GM10248 (cell line): Measurements from ENCODE around the gene PRKAR1A.

Experiments
- CTCF ChIA-PET: fragments of 300-600 bp; sonication (Branson Sonifier 250); formaldehyde crosslinking; extraction: SDS; loops from one replicate; lab custom pipeline; 2021; ENCODE audit warnings: antibody characterized with exemption; lab: Yijun Ruan, JAX
- POLR2A ChIA-PET: fragments of 350-650 bp; sonication (Branson Sonifier 250); formaldehyde crosslinking; extraction: SDS; loops from one replicate; lab custom pipeline; 2020; ENCODE audit warnings: antibody characterized with exemption; lab: Yijun Ruan, JAX
- DNase-seq: peaks from one replicate; pipeline ENCODE4 v3.0.0; 2012; ENCODE audit errors: extremely low spot score
- TF ChIP-seq, protein P1 (sequence below): IDR thresholded peaks from 2 replicates; pipeline ENCODE4 v1.5.1; 2012; ENCODE audit warnings: mild to moderate bottlenecking, low read depth; ENCODE audit errors: extremely low read depth, missing control alignments, control extremely low read depth

PRKAR1A gene

DNA sequence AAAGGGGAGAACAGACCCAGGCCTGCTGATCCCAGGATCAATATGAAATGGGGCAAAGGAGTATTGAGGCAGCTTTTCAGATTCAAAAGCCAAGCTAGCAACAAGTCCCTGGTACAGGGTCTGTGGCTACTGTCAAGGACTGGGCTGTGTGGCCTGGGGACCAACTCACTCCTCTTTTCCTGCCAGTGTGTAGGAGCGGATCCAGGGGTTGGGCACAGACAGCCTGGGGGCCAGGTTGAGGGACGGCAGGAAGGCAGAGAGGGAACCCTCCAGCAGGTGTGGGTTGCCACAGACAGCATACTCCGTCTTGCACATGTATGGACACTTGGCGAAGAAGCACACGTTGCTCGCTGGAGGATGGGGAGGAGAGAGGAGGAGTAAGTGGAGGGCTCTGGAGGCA, 29.6 kb downstream of the PRKAR1A start:
- no peak for DNase-seq
- TF ChIP-seq, protein P1, sequence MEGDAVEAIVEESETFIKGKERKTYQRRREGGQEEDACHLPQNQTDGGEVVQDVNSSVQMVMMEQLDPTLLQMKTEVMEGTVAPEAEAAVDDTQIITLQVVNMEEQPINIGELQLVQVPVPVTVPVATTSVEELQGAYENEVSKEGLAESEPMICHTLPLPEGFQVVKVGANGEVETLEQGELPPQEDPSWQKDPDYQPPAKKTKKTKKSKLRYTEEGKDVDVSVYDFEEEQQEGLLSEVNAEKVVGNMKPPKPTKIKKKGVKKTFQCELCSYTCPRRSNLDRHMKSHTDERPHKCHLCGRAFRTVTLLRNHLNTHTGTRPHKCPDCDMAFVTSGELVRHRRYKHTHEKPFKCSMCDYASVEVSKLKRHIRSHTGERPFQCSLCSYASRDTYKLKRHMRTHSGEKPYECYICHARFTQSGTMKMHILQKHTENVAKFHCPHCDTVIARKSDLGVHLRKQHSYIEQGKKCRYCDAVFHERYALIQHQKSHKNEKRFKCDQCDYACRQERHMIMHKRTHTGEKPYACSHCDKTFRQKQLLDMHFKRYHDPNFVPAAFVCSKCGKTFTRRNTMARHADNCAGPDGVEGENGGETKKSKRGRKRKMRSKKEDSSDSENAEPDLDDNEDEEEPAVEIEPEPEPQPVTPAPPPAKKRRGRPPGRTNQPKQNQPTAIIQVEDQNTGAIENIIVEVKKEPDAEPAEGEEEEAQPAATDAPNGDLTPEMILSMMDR = no peak
- CTCF ChIA-PET = interaction anchor here (1.2 kb wide), 1 partner anchor 16 kb away, joined by 3 read pairs; no protein-coding TSS in a partner anchor
- POLR2A ChIA-PET = interaction anchor here (0.6 to 1.3 kb wide), 2 partner anchors 29 to 32 kb away, joined by 3 read pairs; partner anchors contain the start of gene PRKAR1A

DNA sequence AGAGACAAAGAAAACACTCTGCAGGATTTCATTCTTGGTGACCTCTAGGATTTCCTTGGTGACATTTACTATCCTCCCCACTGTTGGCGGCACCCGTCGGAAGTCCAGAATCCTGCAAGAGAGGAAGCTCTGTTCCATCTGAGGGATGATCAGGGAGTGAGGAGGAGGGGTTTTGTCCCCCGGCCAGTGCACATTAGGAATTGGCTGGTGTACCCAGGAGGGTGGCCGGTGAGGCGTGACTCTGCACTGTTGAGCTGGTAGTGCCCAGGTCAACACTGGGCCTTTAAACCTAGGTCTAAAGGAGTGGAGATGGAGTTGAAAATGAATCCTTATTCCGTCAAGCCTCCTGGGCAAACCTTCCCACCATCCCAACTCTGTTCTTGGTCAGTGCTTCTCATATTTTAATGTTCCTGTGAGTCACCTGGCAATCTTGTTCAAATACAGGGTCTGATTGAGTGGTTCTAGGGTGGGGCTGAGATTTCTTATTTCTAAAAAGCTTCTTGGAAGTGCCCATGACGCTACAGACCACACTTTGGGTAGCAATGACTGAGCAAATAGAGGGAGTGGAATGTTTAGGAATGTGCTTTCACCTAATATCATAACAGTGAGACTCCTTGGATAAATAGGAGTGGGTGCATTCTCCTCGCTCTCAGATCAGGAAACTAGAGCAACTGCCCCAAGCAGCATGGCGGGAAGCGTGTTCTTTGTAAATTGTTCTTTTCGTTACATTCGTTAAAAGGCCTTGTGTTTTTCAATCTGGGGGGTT, 30.7 kb downstream of the PRKAR1A start:
- ChIA-PET CTCF (interaction anchor here (1.2 kb wide), 1 partner anchor 17 kb away, joined by 3 read pairs; no protein-coding TSS in a partner anchor), POLR2A (interaction anchor here (1.3 kb wide), 1 partner anchor 30 kb away, joined by 3 read pairs; the partner anchor contains the start of gene PRKAR1A)
- TF ChIP-seq, protein P1 = no peak
- DNase-seq = no peak

DNA sequence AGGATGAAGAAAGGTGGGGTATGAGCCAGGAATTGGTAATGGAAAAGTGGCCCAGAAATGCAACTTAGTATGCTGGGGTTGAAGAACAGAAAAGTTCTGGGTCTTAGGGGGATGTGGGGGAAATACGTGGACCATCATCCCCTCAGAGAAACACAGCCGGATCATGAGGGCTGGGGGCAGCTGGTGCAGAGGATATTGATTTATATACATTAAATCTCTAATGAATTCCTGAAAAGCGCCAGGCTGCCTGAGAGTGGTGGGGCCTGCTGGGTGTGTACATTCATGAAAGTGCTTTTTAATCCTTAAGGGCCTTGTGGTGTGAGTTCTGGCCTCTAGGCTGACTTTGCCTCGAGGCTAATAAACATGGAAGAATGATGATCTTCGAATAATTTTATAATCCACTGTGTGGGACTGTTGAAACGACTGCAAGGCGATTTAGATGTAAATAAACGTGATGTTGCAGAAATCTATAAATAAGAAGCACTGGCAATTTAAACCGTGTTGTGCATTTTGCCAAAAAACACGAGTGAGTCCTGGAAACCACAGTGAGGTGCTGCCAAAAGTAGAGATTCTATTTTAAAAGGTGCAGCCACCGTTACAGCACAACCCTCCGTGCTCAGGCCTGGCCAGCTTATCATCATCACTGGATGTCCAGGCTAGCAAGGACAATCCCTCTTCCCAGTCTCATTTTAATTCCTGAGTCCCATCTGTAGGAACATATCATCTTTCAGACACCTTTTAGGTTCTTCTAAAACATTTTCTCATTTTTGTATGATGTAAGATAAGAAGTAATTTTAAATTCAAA, 32.1 kb downstream of the PRKAR1A start:
- no peak for DNase-seq
- TF ChIP-seq, protein P1 = no peak
- ChIA-PET POLR2A (no interaction called here), CTCF (no interaction called here)

DNA sequence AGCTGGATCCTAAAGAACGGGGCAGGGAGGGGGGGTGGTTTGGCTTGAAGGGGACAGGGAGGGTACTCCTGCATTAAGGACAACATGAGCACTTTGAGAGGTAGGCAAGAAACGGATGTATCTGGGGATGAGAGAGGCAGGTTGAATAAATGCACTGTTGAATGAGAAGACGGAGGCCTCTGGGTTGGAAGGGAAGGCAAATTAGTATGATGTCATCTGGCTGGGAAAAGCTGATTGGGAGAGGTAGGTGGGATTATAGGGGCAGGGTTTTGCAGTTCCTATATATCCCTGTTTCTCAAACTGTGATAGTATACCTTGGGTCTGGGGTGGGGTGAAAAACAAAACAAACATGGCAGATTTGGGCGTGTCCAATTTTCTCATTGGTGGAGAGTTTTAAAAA, 44.3 kb downstream of the PRKAR1A start:
- POLR2A ChIA-PET = no interaction called here
- DNase-seq = no peak
- CTCF ChIA-PET = no interaction called here
- TF ChIP-seq, protein P1 = no peak

DNA sequence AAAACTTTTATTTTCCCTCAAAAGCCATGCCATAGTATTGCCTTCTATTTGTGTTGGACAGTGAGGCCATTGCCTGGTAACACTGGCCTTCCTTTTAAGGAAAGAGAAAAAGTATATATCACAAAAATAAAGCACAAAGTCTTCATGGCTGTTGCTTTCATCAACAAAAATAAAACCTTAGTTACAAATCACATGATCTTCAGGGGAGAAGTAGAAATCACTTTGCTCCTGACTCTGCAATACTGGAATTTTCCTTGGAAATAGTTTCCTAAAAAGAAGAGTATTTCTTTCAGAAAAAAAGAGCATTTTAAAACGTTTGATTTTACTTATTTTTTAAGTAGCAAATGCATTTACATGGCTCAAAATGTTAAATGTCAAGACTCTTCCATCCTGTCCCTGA, 47.1 kb downstream of the PRKAR1A start:
- POLR2A ChIA-PET = no interaction called here
- no peak for DNase-seq
- TF ChIP-seq, protein P1 = no peak
- CTCF ChIA-PET = no interaction called here

DNA sequence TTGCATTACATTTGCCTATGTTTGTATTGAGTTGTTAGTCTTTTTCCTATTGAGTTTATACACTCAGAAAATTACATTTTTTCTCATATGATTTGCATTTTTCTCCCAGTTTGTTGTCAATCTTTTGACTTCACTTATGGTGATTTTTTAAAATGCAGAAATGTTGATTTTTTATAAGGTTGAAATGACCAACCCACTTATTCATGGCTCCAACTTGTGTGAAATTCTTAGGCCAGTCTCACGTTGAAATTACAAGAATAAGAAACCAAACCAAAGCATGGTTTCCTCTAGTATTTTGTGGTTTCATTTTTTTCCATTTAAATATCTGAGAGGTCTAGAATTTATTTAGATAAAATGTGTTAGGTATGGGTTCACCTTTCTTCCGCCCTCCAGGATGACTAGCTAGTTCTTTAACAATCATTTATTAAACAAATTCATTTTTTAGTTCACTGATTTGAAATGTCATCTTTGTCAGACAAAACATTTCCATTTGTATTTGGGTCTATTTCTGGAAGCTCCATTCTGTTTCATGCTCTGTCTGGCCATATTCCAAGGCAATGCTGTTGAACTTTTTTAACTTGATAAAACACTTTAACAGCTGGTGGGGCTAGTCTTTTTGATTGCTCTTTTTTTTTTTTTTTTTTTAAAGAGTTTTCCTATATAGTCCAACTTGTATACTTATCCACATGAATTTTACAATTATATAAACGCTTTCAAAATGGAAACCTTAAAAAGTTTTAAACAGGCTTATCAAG, 48.9 kb downstream of the PRKAR1A start:
- TF ChIP-seq, protein P1 = no peak
- DNase-seq = no peak
- CTCF ChIA-PET = interaction anchor here (0.6 to 0.7 kb wide), 2 partner anchors 15 to 918 kb away, joined by 3 read pairs; no protein-coding TSS in a partner anchor
- POLR2A ChIA-PET = no interaction called here
